ENCODE data around the gene SPTBN1. TPM values are rescaled to one million over a fixed set of nuclear protein-coding genes. Genes with fewer than 3 reads are reported as not detected.

SPTBN1 gene
- total and polyA plus RNA-seq, 2 experiments from 2014 or later, result 58.1 to 204 TPM

- H4K20me1 ChIP-seq (replicated peaks; ENCODE audit: insufficient read depth), result peaks cover 2% of the 10 kb centered on the region; the same call in 1 of the 2 replicates
- no peaks in the 10 kb centered on the region for H3K9me3 Mint-ChIP-seq
- H3K79me2 ChIP-seq (replicated peaks; ENCODE audit: insufficient read depth), result no peaks in the 10 kb centered on the region; the same call in 1 of the 2 replicates
- peaks cover 23% of the 10 kb centered on the region for H3K4me1 Mint-ChIP-seq
- H3K4me3 Mint-ChIP-seq, result no peak overlapping the region
- H3K9me2 ChIP-seq (ENCODE audit: insufficient read depth), result no peaks in the 10 kb centered on the region
- DNase-seq (ENCODE audit: low spot score), result no peak
- peaks cover 29% of the 10 kb centered on the region for H3K36me3 ChIP-seq (ENCODE audit: insufficient read depth)
- H3K36me3 Mint-ChIP-seq (ENCODE audit: low read depth), result peaks cover 47% of the 10 kb centered on the region
- no peak overlapping the region for H3K4me3 ChIP-seq
- no peak overlapping the region for H3K4me2 ChIP-seq
- no peak for ATAC-seq
- H3K27ac ChIP-seq (ENCODE audit: low read depth), result no peak overlapping the region
- peaks cover 8% of the 10 kb centered on the region for H3K4me1 ChIP-seq (ENCODE audit: insufficient read depth)
- no peak overlapping the region for H2AFZ ChIP-seq
- H3K27me3 Mint-ChIP-seq (ENCODE audit: insufficient read depth, low read depth, poor library complexity), result peaks cover 7% of the 10 kb centered on the region
- H3K27ac Mint-ChIP-seq, result no peak overlapping the region
- TF ChIP-seq STAT1 (IDR thresholded peaks at IDR 0.05; ENCODE audit: unreplicated experiment), result no peak
- no peak for TF ChIP-seq EZH2phosphoT487 (IDR thresholded peaks at IDR 0.05; ENCODE audit: unreplicated experiment)
- no peak for TF ChIP-seq ZNF114 (CRISPR knock-in tag; IDR thresholded peaks at IDR 0.05)
- no peak for TF ChIP-seq EZH2 (IDR thresholded peaks at IDR 0.05; ENCODE audit: low read depth, unreplicated experiment)
- no peak for TF ChIP-seq CREB1 (CRISPR knock-in tag; IDR thresholded peaks at IDR 0.05; ENCODE audit: low read depth)
- no peak for TF ChIP-seq CTCF (conservative IDR thresholded peaks at IDR 0.05; ENCODE audit: low read depth in 2 of 2)
- TF ChIP-seq JUNB (IDR thresholded peaks at IDR 0.05; ENCODE audit: unreplicated experiment), result no peak
- no peak for TF ChIP-seq NANOG (IDR thresholded peaks at IDR 0.05; ENCODE audit: borderline replicate concordance)
- TF ChIP-seq ETS1 (IDR thresholded peaks at IDR 0.05), result no peak
- TF ChIP-seq REST (IDR thresholded peaks at IDR 0.05; ENCODE audit: unreplicated experiment), result no peak
- TF ChIP-seq ZNF331 (CRISPR knock-in tag; IDR thresholded peaks at IDR 0.05; ENCODE audit: low read depth), result no peak
- no peak for TF ChIP-seq ZNF462 (CRISPR knock-in tag; IDR thresholded peaks at IDR 0.05)
- TF ChIP-seq POLR2AphosphoS5 (IDR thresholded peaks at IDR 0.05; ENCODE audit: low read depth), result no peak
- no peaks in the 10 kb centered on the region for H3F3A ChIP-seq (replicated peaks; ENCODE audit: low read depth)
- H3K27me3 ChIP-seq (ENCODE audit: insufficient read depth), result no peaks in the 10 kb centered on the region
Measured at GRCh38 chr2:54669677-54670484, 213.8 kb downstream of the SPTBN1 start.

Measured in GM23338 (cell line).